OCI-LY1 (cell line): ENCODE results near the gene HMOX1.

Experiments used
- H2AFZ ChIP-seq: fragments of 200-600 bp; sonication (generic), shearing (Covaris generic); 2 replicates; pipeline ENCODE4 v1.6.0; 2014; ENCODE audit warnings: antibody characterized with exemption, mild to moderate bottlenecking, low read length
- H3F3A ChIP-seq: fragments of 200-600 bp; sonication (generic), shearing (Covaris generic); 2 replicates; pipeline ENCODE4 v1.6.0; 2014; ENCODE audit warnings: mild to moderate bottlenecking, antibody characterized with exemption, low read length, moderate library complexity; ENCODE audit not compliant: insufficient read depth
- H3K27ac ChIP-seq: fragments of 200-600 bp; sonication (generic); 2 replicates; pipeline ENCODE4 v1.5.1; 2014; ENCODE audit warnings: low read length, mixed run types, mild to moderate bottlenecking, low read depth; ENCODE audit not compliant: poor library complexity, severe bottlenecking
- H3K27me3 ChIP-seq: fragments of 200-600 bp; sonication (generic); 2 replicates; pipeline ENCODE4 v1.6.0; 2014; ENCODE audit warnings: antibody characterized with exemption, mild to moderate bottlenecking, low read length, moderate library complexity; ENCODE audit not compliant: insufficient read depth
- H3K36me3 ChIP-seq: fragments of 200-600 bp; sonication (generic); 2 replicates; pipeline ENCODE4 v1.6.1; 2014; ENCODE audit warnings: mild to moderate bottlenecking, antibody characterized with exemption, low read length, moderate library complexity, mixed read lengths; ENCODE audit not compliant: insufficient read depth
- H3K4me1 ChIP-seq: fragments of 200-600 bp; sonication (generic); 2 replicates; pipeline ENCODE4 v1.5.1; 2014; ENCODE audit warnings: mild to moderate bottlenecking, low read length, moderate library complexity; ENCODE audit not compliant: insufficient read depth, severe bottlenecking
- H3K4me2 ChIP-seq: fragments of 200-600 bp; sonication (generic), shearing (Covaris generic); 2 replicates; pipeline ENCODE4 v1.6.1; 2014; ENCODE audit warnings: low read length
- H3K4me3 ChIP-seq: fragments of 200-600 bp; sonication (generic); 2 replicates; pipeline ENCODE4 v1.5.1; 2014; ENCODE audit warnings: low read length, low read depth, mild to moderate bottlenecking, mixed read lengths; ENCODE audit not compliant: poor library complexity, severe bottlenecking
- H3K79me2 ChIP-seq: fragments of 200-600 bp; shearing (Covaris generic); 2 replicates; pipeline ENCODE4 v1.6.1; 2016; ENCODE audit warnings: mixed run types, low read length, mixed read lengths; ENCODE audit not compliant: insufficient read depth
- H3K9ac ChIP-seq: fragments of 200-600 bp; sonication (generic), shearing (Covaris generic); 2 replicates; pipeline ENCODE4 v1.6.1; 2014; ENCODE audit warnings: mild to moderate bottlenecking, low read length, mixed read lengths
- H3K9me2 ChIP-seq: fragments of 200-600 bp; sonication (generic), shearing (Covaris generic); 2 replicates; pipeline ENCODE4 v1.6.1; 2014; ENCODE audit warnings: low read depth, mild to moderate bottlenecking, low read length, mixed read lengths
- H3K9me3 ChIP-seq: fragments of 200-600 bp; shearing (Covaris generic); 2 replicates; pipeline ENCODE4 v1.6.1; 2014; ENCODE audit warnings: low read length, mixed read lengths
- H4K20me1 ChIP-seq: fragments of 200-600 bp; sonication (generic), shearing (Covaris generic); 2 replicates; pipeline ENCODE4 v1.6.0; 2016; ENCODE audit warnings: mild to moderate bottlenecking, low read length; ENCODE audit not compliant: insufficient read depth
- CTCF ChIP-seq: fragments of 200-600 bp; sonication (generic), shearing (Covaris generic); IDR thresholded peaks from 2 replicates; pipeline ENCODE4 v1.5.1; 2017; ENCODE audit warnings: mild to moderate bottlenecking, antibody characterized with exemption, low read length, moderate library complexity, mixed read lengths
- EZH2 ChIP-seq: fragments of 200-600 bp; sonication (generic), shearing (Covaris generic); IDR thresholded peaks from 2 replicates; pipeline ENCODE4 v1.8.0; 2017; ENCODE audit warnings: borderline replicate concordance, mixed run types, mild to moderate bottlenecking, antibody characterized with exemption, low read length, moderate library complexity, mixed read lengths

The HMOX1 gene

GRCh38 chr22:35380537-35381423 is at the start of gene HMOX1:
HMOX1 (plus strand) TSS chr22:35381096; CDS start chr22:35381174, 78 bp downstream.
- Histone ChIP-seq H3F3A (no peaks in the 10 kb centered on the region), H3K9ac (peak within 1 kb of the TSS; percentile 75), H3K4me3 (peak within 1 kb of the TSS; percentile 71), H3K9me3 (no peaks in the 10 kb centered on the region), H3K79me2 (peaks cover 7% of the 10 kb centered on the region; the same call in 1 of the 2 replicates), H3K27me3 (no peaks in the 10 kb centered on the region), H2AFZ (no peak within 1 kb of the TSS), H4K20me1 (no peaks in the 10 kb centered on the region), H3K4me2 (peak within 1 kb of the TSS; percentile 85), H3K9me2 (no peaks in the 10 kb centered on the region), H3K36me3 (peaks cover 16% of the 10 kb centered on the region; the same call in 1 of the 2 replicates), H3K27ac (peak within 1 kb of the TSS; percentile 9), H3K4me1 (peaks cover 63% of the 10 kb centered on the region)
- no peak for TF ChIP-seq EZH2
- TF ChIP-seq CTCF: peak; percentile 5; the same call in 1 of the 2 replicates

GRCh38 chr22:35332278-35332677 is 48.6 kb upstream of the HMOX1 start:
- H3K4me1 ChIP-seq: peaks cover 29% of the 10 kb centered on the region
- peaks cover 31% of the 10 kb centered on the region; the same call in 1 of the 2 replicates for H3K36me3 ChIP-seq
- no peak overlapping the region for H3K9ac ChIP-seq
- no peaks in the 10 kb centered on the region for H3K9me2 ChIP-seq
- H3K4me3 ChIP-seq: no peak overlapping the region
- TF ChIP-seq CTCF (no peak), EZH2 (no peak)
- H2AFZ ChIP-seq: no peak overlapping the region
- H3K27ac ChIP-seq: peak overlapping the region; percentile 26
- H3K79me2 ChIP-seq: no peaks in the 10 kb centered on the region
- no peaks in the 10 kb centered on the region for H4K20me1 ChIP-seq
- no peak overlapping the region for H3K4me2 ChIP-seq
- H3K27me3 ChIP-seq: no peaks in the 10 kb centered on the region
- H3F3A ChIP-seq: no peaks in the 10 kb centered on the region
- no peaks in the 10 kb centered on the region for H3K9me3 ChIP-seq

- H3K9me3 ChIP-seq: no peaks in the 10 kb centered on the region
- H3K9me2 ChIP-seq: no peaks in the 10 kb centered on the region
- no peak overlapping the region for H3K9ac ChIP-seq
- peaks cover 29% of the 10 kb centered on the region for H3K4me1 ChIP-seq
- no peaks in the 10 kb centered on the region for H3K27me3 ChIP-seq
- no peaks in the 10 kb centered on the region for H4K20me1 ChIP-seq
- no peak for TF ChIP-seq CTCF
- no peak for TF ChIP-seq EZH2
- no peak overlapping the region for H3K4me3 ChIP-seq
- H3K36me3 ChIP-seq: peaks cover 28% of the 10 kb centered on the region; the same call in 1 of the 2 replicates
- H3K4me2 ChIP-seq: no peak overlapping the region
- no peaks in the 10 kb centered on the region for H3F3A ChIP-seq
- H3K79me2 ChIP-seq: no peaks in the 10 kb centered on the region
- no peak overlapping the region for H2AFZ ChIP-seq
- H3K27ac ChIP-seq: no peak overlapping the region
Measured at GRCh38 chr22:35333220-35333619, 47.7 kb upstream of the HMOX1 start.
